PFSK-1 (cell line): ENCODE measurements around the gene LRMDA.

Experiments used
- FOXP2 ChIP-seq: optimal IDR thresholded peaks from 2 replicates; pipeline ENCODE3; 2011; ENCODE audit warnings: borderline replicate concordance, control low read depth, inconsistent platforms; ENCODE audit not compliant: insufficient read depth; ENCODE audit errors: extremely low read length, extremely low read depth
- POLR2AphosphoS5 ChIP-seq: IDR thresholded peaks from 2 replicates; pipeline ENCODE4 v1.6.1; 2012; ENCODE audit warnings: low read depth, mild to moderate bottlenecking, control low read depth, low read length, moderate library complexity
- SIN3A ChIP-seq: IDR thresholded peaks from 2 replicates; pipeline ENCODE4 v1.6.1; 2012; ENCODE audit warnings: mild to moderate bottlenecking, low read length, moderate library complexity, borderline replicate concordance; ENCODE audit not compliant: insufficient read depth
- TAF1 ChIP-seq: IDR thresholded peaks from 2 replicates; pipeline ENCODE4 v1.6.1; 2012; ENCODE audit warnings: low read length, control low read depth, borderline replicate concordance; ENCODE audit not compliant: insufficient read depth
- TF ChIP-seq, protein P1 (sequence below), 2 experiments: IDR thresholded peaks; 2 replicates each; pipeline versions ENCODE4 v1.6.1 to v1.8.0; 2011 to 2012; ENCODE audit warnings: low read depth in 2 of 2, low read length in 2 of 2, control low read depth in 1 of 2, inconsistent platforms in 1 of 2, mild to moderate bottlenecking in 1 of 2, moderate library complexity in 1 of 2; ENCODE audit not compliant: insufficient read depth in 1 of 2

Gene LRMDA

DNA sequence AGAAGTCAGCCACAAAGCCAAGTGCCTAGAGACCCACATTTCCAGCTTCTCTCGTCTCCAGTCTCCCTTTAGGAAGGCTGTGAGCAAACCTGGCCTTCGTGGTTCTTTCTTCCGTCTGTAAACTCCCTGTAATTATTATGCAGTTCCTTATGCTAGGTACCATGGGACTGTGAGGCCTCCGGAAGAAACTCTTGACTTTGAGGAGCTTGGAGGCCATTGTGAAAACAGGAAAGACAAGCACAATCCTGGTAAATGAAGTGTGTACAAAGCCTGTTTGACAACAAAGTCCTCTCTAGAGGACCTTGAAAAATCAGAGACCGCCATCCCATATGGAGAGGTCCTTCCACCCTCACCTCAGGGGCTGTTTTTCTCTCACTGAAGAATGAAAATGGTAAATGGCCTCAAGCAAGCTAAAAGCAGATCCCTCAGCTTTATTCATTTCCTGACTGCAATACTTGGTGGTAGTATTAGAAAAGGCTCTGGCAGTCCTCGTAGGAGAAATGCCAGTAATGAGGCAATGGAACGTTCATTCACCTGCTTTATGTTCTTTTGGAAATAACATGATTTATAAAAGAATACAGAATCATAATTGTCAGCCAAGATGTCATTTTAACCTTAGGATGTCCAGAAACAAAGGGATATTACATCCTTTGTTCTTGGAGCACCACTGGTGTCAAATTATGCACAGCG, 926.4 kb downstream of the LRMDA start:
- no peak for TF ChIP-seq TAF1
- TF ChIP-seq POLR2AphosphoS5 = no peak
- TF ChIP-seq SIN3A = no peak
- TF ChIP-seq, protein P1, sequence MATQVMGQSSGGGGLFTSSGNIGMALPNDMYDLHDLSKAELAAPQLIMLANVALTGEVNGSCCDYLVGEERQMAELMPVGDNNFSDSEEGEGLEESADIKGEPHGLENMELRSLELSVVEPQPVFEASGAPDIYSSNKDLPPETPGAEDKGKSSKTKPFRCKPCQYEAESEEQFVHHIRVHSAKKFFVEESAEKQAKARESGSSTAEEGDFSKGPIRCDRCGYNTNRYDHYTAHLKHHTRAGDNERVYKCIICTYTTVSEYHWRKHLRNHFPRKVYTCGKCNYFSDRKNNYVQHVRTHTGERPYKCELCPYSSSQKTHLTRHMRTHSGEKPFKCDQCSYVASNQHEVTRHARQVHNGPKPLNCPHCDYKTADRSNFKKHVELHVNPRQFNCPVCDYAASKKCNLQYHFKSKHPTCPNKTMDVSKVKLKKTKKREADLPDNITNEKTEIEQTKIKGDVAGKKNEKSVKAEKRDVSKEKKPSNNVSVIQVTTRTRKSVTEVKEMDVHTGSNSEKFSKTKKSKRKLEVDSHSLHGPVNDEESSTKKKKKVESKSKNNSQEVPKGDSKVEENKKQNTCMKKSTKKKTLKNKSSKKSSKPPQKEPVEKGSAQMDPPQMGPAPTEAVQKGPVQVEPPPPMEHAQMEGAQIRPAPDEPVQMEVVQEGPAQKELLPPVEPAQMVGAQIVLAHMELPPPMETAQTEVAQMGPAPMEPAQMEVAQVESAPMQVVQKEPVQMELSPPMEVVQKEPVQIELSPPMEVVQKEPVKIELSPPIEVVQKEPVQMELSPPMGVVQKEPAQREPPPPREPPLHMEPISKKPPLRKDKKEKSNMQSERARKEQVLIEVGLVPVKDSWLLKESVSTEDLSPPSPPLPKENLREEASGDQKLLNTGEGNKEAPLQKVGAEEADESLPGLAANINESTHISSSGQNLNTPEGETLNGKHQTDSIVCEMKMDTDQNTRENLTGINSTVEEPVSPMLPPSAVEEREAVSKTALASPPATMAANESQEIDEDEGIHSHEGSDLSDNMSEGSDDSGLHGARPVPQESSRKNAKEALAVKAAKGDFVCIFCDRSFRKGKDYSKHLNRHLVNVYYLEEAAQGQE (IDR thresholded peaks at IDR 0.05; ENCODE audit: insufficient read depth in 1 of 2, low read depth in 2 of 2, low read length in 2 of 2) = no peak
- TF ChIP-seq FOXP2 = no peak

DNA sequence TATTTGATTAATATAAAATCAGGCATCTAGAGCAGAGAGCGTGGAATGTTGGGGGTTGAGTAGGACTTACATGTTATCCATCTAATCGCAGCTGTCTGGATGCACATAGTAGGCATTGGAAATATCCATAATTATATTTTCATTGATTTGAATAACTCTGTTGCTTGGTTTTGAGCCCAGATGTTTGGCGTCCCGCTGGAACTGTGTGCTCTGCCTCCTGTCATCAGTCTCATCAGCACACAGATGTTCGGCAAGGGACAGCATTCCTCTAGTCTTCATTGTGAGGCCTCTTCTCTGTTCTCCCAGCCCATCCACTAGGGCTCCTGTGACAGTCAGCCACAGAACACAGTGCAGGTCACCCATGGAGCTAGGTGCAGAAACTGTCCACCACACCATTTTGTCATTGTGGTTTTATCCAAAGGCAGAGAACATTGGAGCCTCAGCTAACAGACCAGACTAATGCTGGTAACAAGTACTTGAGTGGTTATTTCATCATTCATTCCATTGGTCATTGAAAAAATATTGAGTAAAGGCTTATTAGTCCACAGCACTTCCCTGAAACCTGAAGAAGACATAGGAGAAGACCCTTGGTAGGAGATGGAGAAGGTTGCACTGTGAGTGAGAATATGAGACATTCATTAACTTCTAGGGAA, 927.4 kb downstream of the LRMDA start:
- TF ChIP-seq POLR2AphosphoS5 = no peak
- TF ChIP-seq, protein P1 (IDR thresholded peaks at IDR 0.05; ENCODE audit: insufficient read depth in 1 of 2, low read depth in 2 of 2, low read length in 2 of 2) = no peak
- no peak for TF ChIP-seq SIN3A
- TF ChIP-seq TAF1 = no peak
- TF ChIP-seq FOXP2 = no peak

DNA sequence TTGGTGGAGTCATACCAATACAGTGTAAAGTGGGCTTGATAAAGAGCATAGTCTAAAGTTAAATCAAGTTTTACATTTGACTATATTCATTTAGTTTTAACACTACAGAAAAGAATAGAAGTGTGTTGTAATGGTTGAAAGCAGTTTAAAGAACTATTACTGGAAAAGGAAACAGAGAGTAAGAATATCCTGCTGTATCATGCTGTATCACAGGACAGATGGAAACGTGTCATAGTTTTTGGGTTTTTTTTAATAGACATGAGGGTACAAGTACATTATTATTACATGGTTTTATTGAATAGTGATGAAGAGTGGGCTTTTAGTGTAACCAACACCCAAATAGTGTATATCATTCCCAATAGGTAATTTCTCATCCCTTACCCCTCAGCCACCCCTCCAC, 944.3 kb downstream of the LRMDA start:
- TF ChIP-seq POLR2AphosphoS5 (no peak), TAF1 (no peak), SIN3A (no peak)
- TF ChIP-seq, protein P1 (IDR thresholded peaks at IDR 0.05; ENCODE audit: insufficient read depth in 1 of 2, low read depth in 2 of 2, low read length in 2 of 2) = no peak

DNA sequence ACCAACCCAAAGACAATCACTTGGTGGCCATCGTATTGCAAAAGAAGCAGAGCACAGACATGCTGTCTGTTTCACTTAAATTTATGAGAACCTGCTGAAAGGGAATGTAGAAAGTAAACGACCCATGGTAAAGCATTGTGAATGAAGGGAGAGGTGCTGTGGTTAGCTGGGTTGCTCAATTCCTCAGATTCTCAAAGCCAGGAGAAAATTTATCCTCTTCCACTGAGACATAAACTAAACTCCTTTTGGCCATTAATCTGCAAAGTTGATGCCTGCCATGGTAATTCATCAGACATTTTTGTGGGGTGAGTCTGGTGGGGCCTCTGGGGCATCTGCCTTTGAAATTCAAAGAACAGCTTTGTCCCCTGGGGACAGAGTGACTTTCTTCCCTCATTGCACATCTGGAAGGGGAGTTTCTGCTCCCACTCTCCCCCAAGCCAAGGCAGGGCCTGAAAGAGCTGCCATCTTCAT, 951.0 kb downstream of the LRMDA start:
- TF ChIP-seq, protein P1 (IDR thresholded peaks at IDR 0.05; ENCODE audit: insufficient read depth in 1 of 2, low read depth in 2 of 2, low read length in 2 of 2) = no peak
- TF ChIP-seq FOXP2 (no peak), POLR2AphosphoS5 (no peak), SIN3A (no peak), TAF1 (no peak)
